ENCODE data around the gene SDR42E1.

- no peak for TF ChIP-seq EP300 (IDR thresholded peaks at IDR 0.05)
- TF ChIP-seq, protein P1, sequence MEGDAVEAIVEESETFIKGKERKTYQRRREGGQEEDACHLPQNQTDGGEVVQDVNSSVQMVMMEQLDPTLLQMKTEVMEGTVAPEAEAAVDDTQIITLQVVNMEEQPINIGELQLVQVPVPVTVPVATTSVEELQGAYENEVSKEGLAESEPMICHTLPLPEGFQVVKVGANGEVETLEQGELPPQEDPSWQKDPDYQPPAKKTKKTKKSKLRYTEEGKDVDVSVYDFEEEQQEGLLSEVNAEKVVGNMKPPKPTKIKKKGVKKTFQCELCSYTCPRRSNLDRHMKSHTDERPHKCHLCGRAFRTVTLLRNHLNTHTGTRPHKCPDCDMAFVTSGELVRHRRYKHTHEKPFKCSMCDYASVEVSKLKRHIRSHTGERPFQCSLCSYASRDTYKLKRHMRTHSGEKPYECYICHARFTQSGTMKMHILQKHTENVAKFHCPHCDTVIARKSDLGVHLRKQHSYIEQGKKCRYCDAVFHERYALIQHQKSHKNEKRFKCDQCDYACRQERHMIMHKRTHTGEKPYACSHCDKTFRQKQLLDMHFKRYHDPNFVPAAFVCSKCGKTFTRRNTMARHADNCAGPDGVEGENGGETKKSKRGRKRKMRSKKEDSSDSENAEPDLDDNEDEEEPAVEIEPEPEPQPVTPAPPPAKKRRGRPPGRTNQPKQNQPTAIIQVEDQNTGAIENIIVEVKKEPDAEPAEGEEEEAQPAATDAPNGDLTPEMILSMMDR (IDR thresholded peaks at IDR 0.05): no peak
These were observed 65.1 kb downstream of the SDR42E1 start for GRCh38 chr16:81946206-81946605.
